Testis (tissue), 3 donors: ENCODE results near the gene C1QTNF9. TPM values are rescaled to one million over a fixed set of nuclear protein-coding genes. Genes with fewer than 3 reads are reported as not detected.
A peak's percentile ranks its signal among the peaks of the same experiment; 100 is the strongest.

Source experiments
- DNase-seq: peaks from one replicate; pipeline ENCODE4 v3.0.0-alpha.2; 2019
- H3K27ac ChIP-seq, 2 donors: fragments of 200-600 bp; sonication (generic); one replicate each; pipeline ENCODE4 v1.5.1; 2019
- H3K27me3 ChIP-seq: fragments of 200-600 bp; sonication (generic); one replicate; pipeline ENCODE4 v1.5.1; 2019
- H3K36me3 ChIP-seq: fragments of 200-600 bp; sonication (generic); one replicate; pipeline ENCODE4 v1.5.1; 2017; ENCODE audit warnings: low read depth; ENCODE audit errors: missing control alignments
- H3K4me1 ChIP-seq: fragments of 200-600 bp; sonication (generic); one replicate; pipeline ENCODE4 v1.5.1; 2019
- H3K4me3 ChIP-seq, 2 donors: fragments of 200-600 bp; sonication (generic); one replicate each; pipeline ENCODE4 v1.5.1; 2017 to 2019
- H3K9me3 ChIP-seq: fragments of 200-600 bp; sonication (generic); one replicate; pipeline ENCODE4 v1.5.1; 2017
- CTCF ChIP-seq, 3 experiments: fragments of 450-650 bp in 2 of 3; fragments of 200-600 bp in 1 of 3; sonication (generic) in 1 of 3; IDR thresholded peaks; one replicate each; pipeline ENCODE4 v1.5.1; 2016 to 2019; ENCODE audit warnings: antibody characterized with exemption in 3 of 3, mild to moderate bottlenecking in 2 of 3, moderate library complexity in 1 of 3
- POLR2A ChIP-seq: fragments of 450-650 bp; IDR thresholded peaks from one replicate; pipeline ENCODE4 v1.6.1; 2017; ENCODE audit warnings: antibody characterized with exemption, mild to moderate bottlenecking, moderate library complexity
- WGBS, 2 donors: methylation state at CpG; one replicate each; pipeline ENCODE4 v1.1.5; 2018; 5-methylcytosine and 5-hydroxymethylcytosine counted together
- intact Hi-C: fragments of 100-400 bp; cut with DNase I; formaldehyde crosslinking; loops from one replicate; pipeline ENCODE4 v1.15.1; 2023; ENCODE audit warnings: low total_unique reads
- polyA plus RNA-seq: library from polyadenylated mRNA; stranded (reverse); fragments of 350-450 nt; fragmentation: Illumina TruSeq; extraction: RNeasy Lipid Tissue Mini Kit (QIAGEN cat#74804); gene quantifications from one replicate; pipeline ENCODE4 v1.2.3, GENCODE V29; 2014; ENCODE audit warnings: low read depth, low replicate concordance; ENCODE audit not compliant: insufficient read depth
- total RNA-seq, 2 donors: library from RNA; depleted of rRNA; stranded (reverse); fragments of >200 nt; gene quantifications; one replicate each; pipeline ENCODE4 v1.2.3, GENCODE V29; 2016

The C1QTNF9 gene
- total and polyA plus RNA-seq, 3 donors from 2014 or later, result 0.43 to 2.4 (median 1.1) TPM

GRCh38 chr13:24271601-24272451, 37.6 kb upstream of the C1QTNF9 start:
- no peak for TF ChIP-seq CTCF (IDR thresholded peaks at IDR 0.05)
- H3K4me1 ChIP-seq, result peaks cover 37% of the 10 kb centered on the region
- WGBS, 2 donors, result 24 to 36% methylated on average over 22 to 25 of the region's 25 CpGs
- peak; percentile 81 for DNase-seq
- H3K9me3 ChIP-seq, result no peaks in the 10 kb centered on the region
- peak overlapping the region; percentile 29 to 48 for H3K4me3 ChIP-seq
- H3K27ac ChIP-seq, result peak overlapping the region; percentile 86 to 87
- intact Hi-C loops, result no loop called here
- H3K27me3 ChIP-seq, result no peaks in the 10 kb centered on the region
- no peaks in the 10 kb centered on the region for H3K36me3 ChIP-seq

GRCh38 chr13:24272452-24273161, 36.8 kb upstream of the C1QTNF9 start:
- peak; percentile 83 for DNase-seq
- intact Hi-C loops, result no loop called here
- Histone ChIP-seq H3K27me3 (no peaks in the 10 kb centered on the region), H3K4me3 (peak overlapping the region; percentile 29 to 48), H3K27ac (peak overlapping the region; percentile 86 to 87), H3K9me3 (no peaks in the 10 kb centered on the region), H3K4me1 (peaks cover 37% of the 10 kb centered on the region), H3K36me3 (no peaks in the 10 kb centered on the region)
- 44 to 63% methylated on average over 15 to 18 of the region's 18 CpGs for WGBS, 2 donors
- no peak for TF ChIP-seq POLR2A
- no peak for TF ChIP-seq CTCF (IDR thresholded peaks at IDR 0.05)

- TF ChIP-seq CTCF (IDR thresholded peaks at IDR 0.05) (no peak), POLR2A (no peak)
- no peaks in the 10 kb centered on the region for H3K9me3 ChIP-seq
- no peaks in the 10 kb centered on the region for H3K27me3 ChIP-seq
- DNase-seq, result no peak
- H3K27ac ChIP-seq, result peak overlapping the region in 1 of 2 donors; percentile 87
- intact Hi-C loops, result no loop called here
- 81 to 85% methylated on average over 7 of the region's 7 CpGs for WGBS, 2 donors
- no peaks in the 10 kb centered on the region for H3K36me3 ChIP-seq
- peaks cover 37% of the 10 kb centered on the region for H3K4me1 ChIP-seq
- H3K4me3 ChIP-seq, result no peak overlapping the region
These were observed 35.5 kb upstream of the C1QTNF9 start for GRCh38 chr13:24273926-24274325.

- no peaks in the 10 kb centered on the region for H3K36me3 ChIP-seq
- peaks cover 37% of the 10 kb centered on the region for H3K4me1 ChIP-seq
- H3K4me3 ChIP-seq, result no peak overlapping the region
- WGBS, 2 donors, result 50 to 65% methylated on average over 6 of the region's 6 CpGs
- no peaks in the 10 kb centered on the region for H3K9me3 ChIP-seq
- DNase-seq, result peak; percentile 53
- intact Hi-C loops, result no loop called here
- TF ChIP-seq POLR2A, result no peak
- TF ChIP-seq CTCF (IDR thresholded peaks at IDR 0.05), result no peak
- H3K27ac ChIP-seq, result peak overlapping the region in 1 of 2 donors; percentile 87
- H3K27me3 ChIP-seq, result no peaks in the 10 kb centered on the region
These were observed 34.8 kb upstream of the C1QTNF9 start for GRCh38 chr13:24274452-24275021.
